RCC 7860 (cell line): Measurements from ENCODE around the gene TIGD3.
A peak's percentile ranks its signal among the peaks of the same experiment; 100 is the strongest.
"Not testable (repeated sequence)": the region's sequence is repeated elsewhere in the genome, so short reads cannot be mapped to it uniquely, and the experiment has no call there.

ENCODE experiments used
- DNase-seq: peaks from one replicate; pipeline ENCODE4 v3.0.0-alpha.2; 2015; ENCODE audit warnings: low spot score
- FAIRE-seq: peaks from 2 replicates; lab custom pipeline; 2012; peaks lifted over from hg19 to GRCh38; lab: Jason Lieb, UNC

TIGD3 gene

DNA sequence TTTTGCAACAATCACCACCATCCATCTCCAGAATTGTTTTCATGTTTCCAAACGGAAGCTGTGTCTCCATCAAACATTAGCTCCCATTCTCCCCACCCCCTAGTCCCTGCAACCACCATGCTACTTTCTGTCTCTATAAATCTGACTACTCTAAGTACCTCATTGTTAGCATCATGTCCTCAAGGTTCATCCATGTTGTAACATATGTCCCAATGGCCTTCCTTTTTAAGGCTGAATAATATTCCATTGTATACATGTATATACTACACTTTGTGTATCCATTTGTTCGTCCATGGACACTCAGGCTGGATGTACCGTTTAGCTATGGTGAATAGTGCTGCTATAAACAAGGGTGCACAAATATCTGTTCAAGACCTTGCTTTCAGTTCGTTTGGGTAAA is 29.1 kb upstream of the TIGD3 start:
- DNase-seq, result no peak

GRCh38 chr11:65327021-65327420 is 27.5 kb upstream of the TIGD3 start:
- FAIRE-seq (no peak), DNase-seq (no peak)

More for the DNA sequence above, 29.1 kb upstream of the TIGD3 start:
- no peak for FAIRE-seq

GRCh38 chr11:65329478-65329877 is 25.1 kb upstream of the TIGD3 start:
- no peak for FAIRE-seq
- DNase-seq, result no peak

DNA sequence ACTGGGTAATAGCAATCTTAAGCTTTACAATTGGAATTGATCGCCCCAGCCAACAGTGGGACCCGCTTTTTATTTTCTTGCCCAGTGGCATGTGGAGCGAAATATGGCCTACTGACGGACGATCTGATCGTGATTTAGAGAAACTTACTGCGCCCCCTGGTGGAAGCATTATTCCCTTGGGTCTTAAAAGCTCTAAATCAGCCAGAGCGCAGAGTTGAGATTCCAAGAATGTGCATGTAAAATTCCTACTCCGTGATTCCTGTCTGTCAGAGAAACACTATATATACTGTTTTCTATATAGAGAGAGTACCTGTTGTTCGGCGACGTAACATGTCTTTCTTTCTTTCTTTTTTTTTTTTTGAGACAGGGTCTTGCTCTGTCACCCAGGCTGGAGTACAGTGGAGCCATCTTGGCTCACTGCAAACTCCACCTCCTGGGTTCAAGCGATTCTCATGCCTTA is 24.6 kb upstream of the TIGD3 start:
- DNase-seq, result peak; percentile 50
- no peak for FAIRE-seq

- DNase-seq (no peak), FAIRE-seq (no peak)
These were observed 24.0 kb upstream of the TIGD3 start for GRCh38 chr11:65330544-65330943.

DNA sequence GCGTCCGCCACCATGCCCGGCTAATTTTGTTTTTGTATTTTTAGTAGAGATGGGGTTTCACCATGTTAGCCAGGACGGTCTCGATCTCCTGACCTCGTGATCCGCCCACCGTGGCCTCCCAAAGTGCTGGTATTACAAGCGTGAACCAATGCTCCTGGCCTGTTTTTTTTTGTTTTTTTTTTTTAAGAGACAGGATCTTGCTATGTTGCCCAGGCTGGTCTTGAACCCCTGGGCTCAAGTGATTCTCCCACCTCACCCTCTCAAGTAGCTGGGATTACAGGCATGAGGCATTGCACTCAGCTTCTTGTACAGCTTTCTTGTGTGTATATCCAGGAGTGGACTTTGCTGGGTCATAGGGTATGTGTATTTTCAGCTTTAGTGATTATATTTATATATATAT is 22.0 kb upstream of the TIGD3 start:
- DNase-seq, FAIRE-seq: not testable (repeated sequence)

DNA sequence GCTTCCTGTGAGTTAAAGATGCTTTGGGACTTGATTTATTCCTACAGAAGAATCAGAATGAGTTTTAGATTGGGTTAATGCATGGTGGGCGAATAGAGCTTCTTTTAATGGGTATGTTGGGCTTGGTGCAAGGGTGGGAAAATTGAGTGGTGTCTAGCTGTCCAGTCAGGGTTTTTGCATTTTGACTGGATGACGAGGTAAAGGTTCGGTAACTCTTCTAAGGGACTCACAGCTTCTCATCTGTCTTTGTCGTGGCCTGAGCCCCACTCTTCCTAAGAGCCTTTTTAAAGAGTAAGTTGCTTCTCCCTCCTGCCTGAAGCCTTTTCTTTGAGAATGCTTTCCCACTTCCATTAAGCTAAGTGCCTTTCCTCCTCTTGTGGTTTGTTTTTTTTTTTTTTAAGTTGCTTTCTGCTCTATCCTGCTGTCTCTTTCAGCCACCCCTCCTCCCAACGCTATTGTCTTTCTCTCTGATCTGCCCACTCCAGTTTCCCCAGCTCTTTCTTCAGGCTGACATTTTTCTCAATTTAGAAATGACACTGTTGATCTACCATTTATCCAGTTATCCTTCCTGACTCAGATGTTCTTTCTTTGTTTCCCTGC is 19.8 kb upstream of the TIGD3 start:
- DNase-seq (no peak), FAIRE-seq (no peak)

DNA sequence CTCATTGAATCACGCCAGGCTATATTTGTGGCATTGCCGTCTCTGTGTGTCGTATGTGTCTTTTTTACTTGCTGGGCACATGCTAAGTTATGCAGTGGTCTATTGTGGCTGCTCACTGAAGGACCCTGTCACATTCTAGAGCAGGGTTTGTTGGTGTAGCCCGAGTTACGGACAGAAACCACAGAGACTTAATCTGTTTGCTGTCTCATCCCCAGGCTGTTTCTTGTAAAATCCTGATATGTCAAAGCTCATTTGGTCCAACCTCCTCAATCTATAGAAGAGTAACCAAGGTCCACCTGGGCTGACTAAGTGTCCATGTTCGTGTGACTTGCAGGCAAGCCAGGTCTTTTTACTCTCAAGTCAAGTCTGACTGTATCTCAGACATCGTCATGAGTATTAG is 15.9 kb upstream of the TIGD3 start:
- FAIRE-seq (no peak), DNase-seq (no peak)

DNA sequence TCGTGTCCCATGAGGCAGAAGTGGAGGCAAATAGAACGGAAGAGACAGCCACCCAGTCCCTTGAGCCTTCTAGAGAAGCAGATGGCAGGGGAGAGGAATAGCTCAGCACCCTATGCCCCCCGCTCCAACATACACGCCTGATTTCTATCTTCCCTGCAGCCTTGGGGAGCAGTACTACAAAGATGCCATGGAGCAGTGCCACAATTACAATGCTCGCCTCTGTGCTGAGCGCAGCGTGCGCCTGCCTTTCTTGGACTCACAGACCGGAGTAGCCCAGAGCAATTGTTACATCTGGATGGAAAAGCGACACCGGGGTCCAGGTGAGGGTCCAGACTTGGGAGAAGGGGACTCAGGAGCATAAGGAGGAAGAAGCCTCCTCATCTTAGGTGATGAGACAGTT is 14.3 kb upstream of the TIGD3 start:
- DNase-seq, result no peak
- FAIRE-seq, result no peak

DNA sequence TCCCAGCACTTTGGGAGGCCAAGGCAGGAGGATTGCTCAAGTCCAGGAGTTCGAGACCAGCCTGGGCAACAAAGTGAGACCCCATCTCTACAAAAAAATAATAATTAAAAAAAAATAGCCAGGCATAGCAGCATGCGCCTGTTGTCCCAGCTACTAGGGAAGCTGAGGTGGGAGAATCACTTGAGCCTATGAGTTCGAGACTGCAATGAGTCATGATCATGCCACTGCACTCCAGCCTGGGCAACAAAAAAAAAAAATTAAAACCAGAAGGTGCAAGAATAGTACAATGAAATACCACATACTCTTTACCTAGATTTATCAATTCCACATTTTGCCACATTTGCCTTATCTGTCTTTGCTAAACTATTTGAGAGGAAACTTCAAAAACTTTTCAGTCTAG is 12.7 kb upstream of the TIGD3 start:
- FAIRE-seq, result no peak
- no peak for DNase-seq

DNA sequence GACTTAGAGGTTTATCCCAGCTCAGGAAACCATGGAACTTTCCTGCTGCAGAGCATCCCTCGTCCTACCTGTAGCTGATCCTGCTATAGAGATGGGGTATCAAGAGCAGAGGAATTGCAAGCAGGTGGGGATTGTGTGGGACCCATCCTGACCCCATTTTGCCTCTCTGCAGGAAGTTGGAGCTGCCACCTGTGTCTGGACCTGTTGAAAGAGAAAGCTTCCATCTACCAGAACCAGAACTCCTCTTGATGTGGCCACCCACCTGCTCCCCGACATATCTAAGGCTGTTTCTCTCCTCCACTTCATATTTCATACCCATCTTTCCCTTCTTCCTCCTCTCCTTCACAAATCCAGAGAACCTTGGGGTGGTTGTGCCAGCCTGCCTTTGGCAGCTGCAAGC is 3.0 kb upstream of the TIGD3 start:
- FAIRE-seq (no peak), DNase-seq (no peak)

GRCh38 chr11:65352783-65353182 is 1.8 kb upstream of the TIGD3 start:
- FAIRE-seq, result peak; percentile 21
- DNase-seq, result no peak

DNA sequence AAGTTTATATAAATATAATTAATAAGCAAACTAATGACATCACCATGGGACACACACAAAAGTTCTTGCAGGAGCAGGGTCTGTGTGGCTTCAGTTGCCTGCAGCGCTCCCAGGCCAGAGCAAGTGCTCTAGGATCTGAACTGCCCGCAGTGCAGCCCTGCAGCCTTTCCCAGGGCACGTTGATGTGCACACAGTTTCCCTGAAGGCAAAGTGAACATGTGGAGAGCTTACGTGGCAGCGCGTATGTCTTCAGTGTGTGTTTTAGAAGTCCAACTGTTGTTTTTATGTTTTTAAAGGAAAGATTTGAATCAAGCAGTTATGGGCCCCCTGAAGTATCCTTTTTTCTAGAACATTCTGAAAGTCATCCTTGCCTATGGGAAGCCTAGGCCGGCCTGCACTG is 1.2 kb upstream of the TIGD3 start:
- FAIRE-seq, result no peak

GRCh38 chr11:65353900-65354264 is 669 bp upstream of the TIGD3 start:
- FAIRE-seq, result no peak
- no peak for DNase-seq

More for the DNA sequence above, 1.2 kb upstream of the TIGD3 start:
- no peak for DNase-seq

DNA sequence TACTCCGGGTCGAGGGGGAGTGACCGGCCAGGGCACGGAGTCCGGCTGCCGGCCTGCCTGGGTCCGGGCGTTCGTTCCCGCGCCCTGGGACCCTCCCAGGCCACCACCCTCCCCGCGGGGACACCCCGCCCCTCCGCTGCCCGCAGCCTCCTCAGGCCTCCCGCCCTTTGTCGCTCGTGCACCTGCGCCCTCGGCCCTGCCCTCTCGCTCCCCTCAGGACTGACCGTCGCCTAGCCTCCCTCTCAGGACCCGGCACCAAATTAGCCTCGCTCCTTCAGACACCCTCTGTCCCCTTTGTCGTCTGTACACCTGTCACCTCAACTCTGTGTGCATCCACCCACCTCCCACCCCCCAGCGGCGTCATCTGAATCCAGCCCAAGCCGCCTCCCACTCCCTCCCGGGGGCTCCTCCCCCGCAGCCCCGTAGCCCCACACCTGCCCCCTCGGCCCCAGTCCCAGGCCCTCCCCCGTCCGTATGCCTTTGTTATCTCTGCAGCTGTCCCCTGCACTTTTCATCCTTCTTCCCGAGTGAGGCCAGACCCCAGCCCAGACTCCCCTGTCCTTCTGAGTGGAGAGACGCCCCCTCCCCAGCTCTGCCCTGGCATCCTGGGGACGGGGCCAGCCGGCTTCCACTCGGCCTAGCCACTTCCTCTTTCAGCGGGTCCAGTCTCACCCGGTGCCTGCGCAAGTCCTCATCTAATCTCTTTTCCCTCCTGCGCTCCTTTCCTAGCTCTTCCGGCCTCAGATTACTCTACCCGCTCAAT is 643 bp downstream of the TIGD3 start:
- FAIRE-seq, result no peak
- DNase-seq, result no peak

DNA sequence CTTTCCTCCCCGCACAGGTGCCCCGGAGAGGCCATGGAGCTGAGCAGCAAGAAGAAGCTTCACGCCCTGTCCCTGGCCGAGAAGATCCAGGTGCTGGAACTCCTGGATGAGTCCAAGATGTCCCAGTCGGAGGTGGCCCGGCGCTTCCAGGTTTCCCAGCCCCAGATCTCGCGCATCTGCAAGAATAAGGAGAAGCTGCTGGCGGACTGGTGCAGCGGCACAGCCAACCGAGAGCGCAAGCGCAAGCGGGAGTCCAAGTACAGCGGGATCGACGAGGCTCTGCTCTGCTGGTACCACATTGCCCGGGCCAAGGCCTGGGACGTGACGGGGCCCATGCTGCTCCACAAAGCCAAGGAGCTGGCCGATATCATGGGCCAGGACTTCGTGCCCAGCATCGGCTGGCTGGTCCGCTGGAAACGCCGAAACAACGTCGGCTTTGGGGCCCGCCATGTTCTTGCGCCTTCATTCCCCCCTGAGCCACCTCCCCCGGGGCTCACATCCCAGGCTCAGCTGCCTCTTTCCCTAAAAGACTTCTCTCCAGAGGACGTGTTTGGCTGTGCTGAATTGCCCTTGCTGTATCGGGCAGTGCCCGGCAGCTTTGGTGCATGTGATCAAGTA is 1.3 kb downstream of the TIGD3 start:
- no peak for DNase-seq
- no peak for FAIRE-seq

DNA sequence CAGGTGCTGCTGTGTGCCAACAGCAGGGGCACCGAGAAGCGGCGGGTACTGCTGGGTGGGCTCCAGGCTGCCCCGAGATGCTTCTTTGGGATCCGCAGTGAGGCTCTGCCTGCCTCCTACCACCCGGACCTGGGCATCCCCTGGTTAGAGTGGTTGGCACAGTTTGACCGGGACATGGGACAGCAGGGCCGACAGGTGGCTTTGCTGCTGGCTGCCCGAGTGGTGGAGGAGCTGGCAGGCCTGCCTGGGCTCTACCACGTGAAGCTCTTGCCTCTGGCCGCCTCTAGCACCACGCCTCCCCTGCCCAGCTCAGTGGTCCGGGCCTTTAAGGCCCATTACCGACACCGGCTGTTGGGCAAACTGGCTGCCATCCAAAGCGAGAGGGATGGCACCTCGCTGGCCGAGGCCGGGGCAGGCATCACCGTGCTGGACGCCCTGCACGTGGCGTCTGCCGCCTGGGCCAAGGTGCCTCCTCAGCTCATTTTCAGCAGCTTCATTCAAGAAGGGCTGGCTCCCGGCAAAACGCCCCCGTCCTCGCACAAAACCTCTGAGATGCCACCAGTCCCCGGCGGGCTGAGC is 1.9 kb downstream of the TIGD3 start:
- FAIRE-seq (no peak), DNase-seq (no peak)

- FAIRE-seq (no peak), DNase-seq (no peak)
These were observed 3.4 kb downstream of the TIGD3 start for GRCh38 chr11:65357856-65358356.

DNA sequence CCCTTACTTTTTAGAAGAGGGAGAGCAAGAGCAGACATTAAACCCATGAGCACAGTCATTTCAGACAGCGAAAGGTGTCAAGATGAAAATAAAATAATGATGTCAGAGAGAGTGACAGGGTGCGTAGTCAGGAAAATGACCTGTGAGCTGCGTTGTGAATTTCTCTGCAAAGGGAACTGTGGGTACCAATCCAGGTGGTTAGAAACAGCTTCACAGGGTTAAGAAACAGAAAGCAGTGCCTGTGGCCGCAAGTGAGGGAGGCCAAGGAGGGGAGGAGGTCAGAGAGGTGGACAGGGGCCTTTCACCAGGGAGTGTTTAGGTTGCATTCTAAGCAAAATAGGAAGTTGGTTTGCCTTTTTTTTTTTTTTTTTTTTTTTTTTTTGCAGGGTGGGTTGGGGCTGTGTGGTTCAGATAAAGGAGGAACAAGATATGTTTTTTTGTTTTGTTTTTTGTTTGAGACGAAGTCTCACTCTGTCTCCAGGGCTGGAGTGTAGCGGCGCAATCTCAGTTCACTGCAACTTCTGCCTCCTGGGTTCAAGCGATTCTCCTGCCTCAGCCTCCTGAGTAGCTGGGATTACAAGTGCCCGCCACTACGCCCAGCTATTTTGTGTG is 7.9 kb downstream of the TIGD3 start:
- DNase-seq, result no peak
- no peak for FAIRE-seq

DNA sequence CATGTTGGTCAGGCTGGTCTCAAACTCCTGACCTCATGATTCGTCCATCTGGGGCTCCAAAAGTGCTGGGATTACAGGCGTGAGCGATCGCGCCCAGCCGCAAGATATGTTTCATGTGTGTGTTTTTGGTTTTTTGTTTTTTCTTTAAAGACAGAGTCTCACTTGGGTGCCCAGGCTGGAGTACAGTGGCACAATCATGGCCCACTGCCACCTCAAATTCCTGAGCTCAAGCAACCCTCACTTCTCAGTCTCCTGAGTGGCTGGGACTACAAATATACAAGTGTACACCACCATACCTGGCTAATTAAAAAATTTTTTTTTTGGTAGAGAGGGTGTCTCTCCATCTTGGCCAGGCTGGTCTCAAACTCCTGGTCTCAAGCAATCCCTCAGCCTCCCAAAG is 8.4 kb downstream of the TIGD3 start:
- FAIRE-seq, result no peak

DNA sequence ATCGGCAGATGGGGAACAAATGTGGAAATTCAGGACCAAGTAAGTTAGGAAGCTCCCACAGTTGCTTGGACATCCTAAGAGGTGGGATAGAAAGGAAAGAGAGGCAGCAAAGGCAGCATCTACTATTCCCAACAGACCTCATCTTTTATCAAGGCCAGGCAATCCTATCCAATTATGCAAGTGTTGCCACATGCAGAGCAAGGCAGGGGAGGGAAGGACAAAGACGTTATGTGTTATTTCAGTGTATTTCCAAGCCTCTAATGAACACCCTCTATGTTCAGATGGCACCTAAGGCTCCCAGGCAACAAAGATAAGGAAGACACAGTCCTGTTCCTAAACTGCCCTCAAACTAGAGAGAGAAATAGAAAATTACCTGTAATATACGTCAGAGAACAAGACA is 9.2 kb downstream of the TIGD3 start:
- DNase-seq (no peak), FAIRE-seq (no peak)

More for the DNA sequence above, 8.4 kb downstream of the TIGD3 start:
- DNase-seq, result no peak
